Measurements from ENCODE around the gene ZNF385C.
"Not testable (repeated sequence)": the region's sequence is repeated elsewhere in the genome, so short reads cannot be mapped to it uniquely, and the experiment has no call there.

ZNF385C gene

GRCh38 chr17:42023524-42024349 is 74.5 kb downstream of the ZNF385C start:
- in situ Hi-C loops (cut with HindIII; ENCODE audit: low sequenced_read_pairs) = no loop called here

- in situ Hi-C loops (cut with HindIII; ENCODE audit: low sequenced_read_pairs) = not testable (repeated sequence)
Measured at GRCh38 chr17:42020845-42021244, 77.4 kb downstream of the ZNF385C start.

DNA sequence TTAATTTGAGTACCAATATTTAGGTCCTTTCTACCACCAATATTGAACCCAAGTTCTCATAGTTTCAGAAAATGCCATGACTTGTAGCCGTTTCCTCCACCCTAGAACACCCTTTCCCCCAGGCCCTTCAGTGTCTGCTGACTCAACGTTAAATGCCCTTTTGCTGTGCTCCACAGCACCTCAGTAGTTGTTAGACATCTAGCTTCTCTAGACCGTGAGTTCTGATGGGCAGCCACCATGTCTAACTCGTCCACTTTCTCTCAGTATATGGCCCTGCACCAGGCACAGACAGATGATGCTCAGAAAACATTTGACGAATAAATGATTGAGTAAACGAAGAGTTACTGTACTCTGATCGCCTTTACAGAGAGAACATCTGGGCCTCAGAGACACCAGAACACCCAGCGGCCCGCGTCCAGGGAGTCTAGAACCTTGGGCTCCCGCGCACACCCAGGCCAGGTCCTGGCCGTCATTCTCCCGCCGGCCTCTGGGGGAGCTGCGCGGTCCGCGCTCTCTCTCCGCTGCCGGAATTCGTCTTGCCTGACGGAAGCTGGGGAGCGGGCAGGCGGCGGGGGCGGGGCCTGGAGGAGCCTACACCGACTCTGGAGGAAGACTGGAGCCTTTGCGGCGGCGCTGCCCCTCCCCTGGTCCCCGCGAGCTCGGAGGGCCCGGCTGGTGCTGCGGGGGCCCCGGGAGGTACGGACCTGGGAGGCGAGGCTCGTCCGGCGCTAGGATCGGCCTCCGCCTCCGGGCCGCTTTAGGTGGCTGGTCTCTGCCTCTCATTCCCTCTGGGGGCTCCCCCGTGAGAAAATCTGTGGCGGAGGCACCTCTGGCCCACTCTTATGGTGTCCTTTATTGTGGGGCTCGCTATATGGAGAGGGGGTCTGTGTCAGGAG is 78.5 kb downstream of the ZNF385C start, which contains the start of gene NKIRAS2:
Gene NKIRAS2 (plus strand): TSS at position 582 of the 896 bp plus-strand sequence. CDS start 1,488 bp downstream, outside the sequence.
- in situ Hi-C loops (cut with HindIII; ENCODE audit: low sequenced_read_pairs) = no loop called here

DNA sequence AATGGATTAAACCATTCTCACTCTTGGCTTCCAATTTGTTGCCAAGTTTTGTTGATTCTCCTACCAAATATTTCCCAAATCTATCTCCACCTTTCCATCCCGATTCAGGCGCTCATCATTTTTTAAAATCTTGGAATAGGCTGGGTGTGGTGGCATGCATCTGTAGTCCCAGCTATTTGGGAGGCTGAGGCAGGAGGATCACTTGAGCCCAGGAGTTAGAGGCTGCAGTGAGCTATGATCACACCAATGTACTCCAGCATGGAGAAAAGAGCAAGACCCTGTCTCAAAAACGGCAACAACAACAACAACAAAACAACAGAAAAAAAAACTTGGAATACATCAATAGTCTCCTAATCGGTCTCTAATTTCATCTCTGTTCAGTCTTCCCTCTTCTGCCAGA is 79.3 kb downstream of the ZNF385C start:
- in situ Hi-C loops (cut with HindIII; ENCODE audit: low sequenced_read_pairs) = no loop called here

GRCh38 chr17:42018339-42018738 is 79.9 kb downstream of the ZNF385C start:
- in situ Hi-C loops (cut with HindIII; ENCODE audit: low sequenced_read_pairs) = no loop called here

DNA sequence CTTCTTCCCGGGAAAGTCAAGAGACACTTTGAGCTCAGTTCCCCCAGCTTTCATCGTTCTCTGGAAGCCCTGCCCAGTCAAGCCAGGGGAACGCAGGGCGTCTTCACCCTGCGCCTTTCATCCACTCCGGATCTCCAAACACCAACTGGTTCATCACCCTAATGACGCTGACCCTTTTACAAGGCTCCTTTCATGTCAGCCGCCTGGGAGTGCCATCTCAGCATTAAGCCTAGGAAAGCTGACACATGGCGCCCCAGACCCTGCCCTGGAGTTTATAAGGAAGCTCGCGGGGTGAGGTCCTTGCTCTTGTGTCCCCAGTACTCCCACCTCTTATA is 80.4 kb downstream of the ZNF385C start:
- in situ Hi-C loops (cut with HindIII; ENCODE audit: low sequenced_read_pairs) = no loop called here

- in situ Hi-C loops (cut with HindIII; ENCODE audit: low sequenced_read_pairs) = no loop called here
Measured at GRCh38 chr17:42016941-42017865, 81.1 kb downstream of the ZNF385C start, which contains the start of gene DNAJC7. DNAJC7 (minus strand) TSS chr17:42017439; CDS start chr17:42017416, 23 bp downstream.

- in situ Hi-C loops (cut with HindIII; ENCODE audit: low sequenced_read_pairs) = no loop called here
Measured at GRCh38 chr17:42016411-42016831, 81.9 kb downstream of the ZNF385C start.

DNA sequence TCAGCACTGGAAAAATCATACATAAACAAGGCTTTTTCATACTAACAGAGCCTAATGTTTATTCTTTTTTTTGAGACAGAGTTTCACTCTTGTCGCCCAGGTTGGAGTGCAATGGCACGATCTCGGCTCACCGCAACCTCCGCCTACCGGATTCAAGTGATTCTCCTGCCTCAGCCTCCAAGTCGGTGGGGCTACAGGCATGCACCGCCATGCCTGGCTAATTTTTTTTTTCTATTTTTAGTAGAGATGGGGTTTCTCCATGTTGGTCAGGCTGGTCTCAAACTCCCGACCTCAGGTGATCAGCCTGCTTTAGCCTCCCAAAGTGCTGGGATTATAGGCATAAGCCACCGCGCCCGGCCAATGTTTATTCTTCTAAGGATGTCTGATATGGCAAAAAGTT is 84.5 kb downstream of the ZNF385C start:
- in situ Hi-C loops (cut with HindIII; ENCODE audit: low sequenced_read_pairs) = not testable (repeated sequence)

GRCh38 chr17:42012363-42012762 is 85.9 kb downstream of the ZNF385C start:
- in situ Hi-C loops (cut with HindIII; ENCODE audit: low sequenced_read_pairs) = not testable (repeated sequence)

DNA sequence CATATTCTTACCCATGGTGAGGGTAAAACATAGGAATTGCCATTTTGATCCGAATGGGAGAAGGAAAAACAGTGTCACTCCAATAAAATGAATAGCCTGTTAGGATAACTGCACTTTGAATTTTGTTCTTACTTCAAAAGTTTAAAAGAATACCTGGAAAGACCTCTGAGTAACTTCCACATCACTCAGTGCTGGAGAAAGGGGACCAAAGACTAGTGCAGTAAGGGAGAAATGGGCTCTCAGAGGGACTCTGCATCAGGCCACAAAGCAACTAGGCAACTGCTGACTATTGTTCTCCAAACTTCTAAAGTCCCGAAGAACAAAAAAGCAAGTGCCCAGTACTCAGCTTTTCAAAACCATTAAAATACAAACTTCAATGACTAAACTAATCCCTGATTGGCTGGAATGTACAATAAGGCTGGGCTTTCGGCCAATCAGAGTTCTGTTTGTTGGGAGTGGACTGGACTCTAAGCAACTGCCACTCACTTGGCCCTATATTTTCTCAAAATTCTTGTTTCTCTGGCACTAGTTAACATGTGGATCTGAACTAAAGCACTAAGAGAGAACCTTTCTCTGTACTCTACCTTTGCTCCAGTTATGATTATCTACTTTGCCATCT is 87.3 kb downstream of the ZNF385C start:
- in situ Hi-C loops (cut with HindIII; ENCODE audit: low sequenced_read_pairs) = no loop called here

GRCh38 chr17:42010266-42010680 is 88.0 kb downstream of the ZNF385C start:
- in situ Hi-C loops (cut with HindIII; ENCODE audit: low sequenced_read_pairs) = not testable (repeated sequence)

- in situ Hi-C loops (cut with HindIII; ENCODE audit: low sequenced_read_pairs) = no loop called here
Measured at GRCh38 chr17:42009170-42009569, 89.1 kb downstream of the ZNF385C start.

- in situ Hi-C loops (cut with HindIII; ENCODE audit: low sequenced_read_pairs) = no loop called here
Measured at GRCh38 chr17:42005166-42005565, 93.1 kb downstream of the ZNF385C start.

GRCh38 chr17:42002792-42003301 is 95.4 kb downstream of the ZNF385C start:
- in situ Hi-C loops (cut with HindIII; ENCODE audit: low sequenced_read_pairs) = no loop called here

- in situ Hi-C loops (cut with HindIII; ENCODE audit: low sequenced_read_pairs) = no loop called here
Measured at GRCh38 chr17:42002175-42002791, 96.0 kb downstream of the ZNF385C start.

GRCh38 chr17:42001729-42002128 is 96.5 kb downstream of the ZNF385C start:
- in situ Hi-C loops (cut with HindIII; ENCODE audit: low sequenced_read_pairs) = no loop called here

GRCh38 chr17:42000413-42001133 is 97.7 kb downstream of the ZNF385C start:
- in situ Hi-C loops (cut with HindIII; ENCODE audit: low sequenced_read_pairs) = no loop called here

GRCh38 chr17:41998497-41998896 is 99.8 kb downstream of the ZNF385C start:
- in situ Hi-C loops (cut with HindIII; ENCODE audit: low sequenced_read_pairs) = no loop called here

All from DLD1 (cell line).